Karpas-422 (cell line): ENCODE results near the gene PLCB1. TPM values are rescaled to one million over a fixed set of nuclear protein-coding genes. Genes with fewer than 3 reads are reported as not detected.

Experiments used
- DNase-seq: peaks from one replicate; pipeline ENCODE4 v3.0.0-alpha.2; 2015
- H2AFZ ChIP-seq: fragments of 200-600 bp; sonication (generic); 2 replicates; pipeline ENCODE4 v1.6.1; 2014; ENCODE audit warnings: antibody characterized with exemption, low read length, mixed read lengths
- H3K27ac ChIP-seq: fragments of 200-600 bp; sonication (generic); 2 replicates; pipeline ENCODE4 v1.5.1; 2014; ENCODE audit warnings: mild to moderate bottlenecking, low read length, moderate library complexity
- H3K27me3 ChIP-seq: fragments of 200-600 bp; sonication (generic); 2 replicates; pipeline ENCODE4 v1.6.1; 2014; ENCODE audit warnings: low read length, mixed read lengths
- H3K36me3 ChIP-seq: fragments of 200-600 bp; sonication (generic); 2 replicates; pipeline ENCODE4 v1.6.1; 2014; ENCODE audit warnings: low read length, mixed read lengths; ENCODE audit not compliant: insufficient read depth
- H3K4me1 ChIP-seq: fragments of 200-600 bp; sonication (generic); 2 replicates; pipeline ENCODE4 v1.6.1; 2014; ENCODE audit warnings: mild to moderate bottlenecking, low read length, mixed read lengths
- H3K4me2 ChIP-seq: fragments of 200-600 bp; sonication (generic); 2 replicates; pipeline ENCODE4 v1.6.1; 2014; ENCODE audit warnings: low read length, low read depth, mild to moderate bottlenecking; ENCODE audit not compliant: poor library complexity, severe bottlenecking
- H3K4me3 ChIP-seq: fragments of 200-600 bp; sonication (generic); 2 replicates; pipeline ENCODE4 v1.5.1; 2014; ENCODE audit warnings: mild to moderate bottlenecking, antibody characterized with exemption, low read length, mixed read lengths
- H3K79me2 ChIP-seq: fragments of 200-600 bp; sonication (generic); 2 replicates; pipeline ENCODE4 v1.6.1; 2014; ENCODE audit warnings: mild to moderate bottlenecking, low read length, mixed read lengths
- H3K9ac ChIP-seq: fragments of 200-600 bp; sonication (generic); 2 replicates; pipeline ENCODE4 v1.6.0; 2014; ENCODE audit warnings: low read length
- H3K9me2 ChIP-seq: fragments of 200-600 bp; sonication (generic), shearing (Covaris generic); replicated peaks from 2 replicates; pipeline ENCODE4 v1.6.0; 2014; ENCODE audit warnings: mild to moderate bottlenecking, low read length, moderate library complexity; ENCODE audit not compliant: insufficient read depth
- H3K9me3 ChIP-seq: fragments of 300-700, 200-600 bp; sonication (generic); 2 replicates; pipeline ENCODE4 v1.6.1; 2014; ENCODE audit warnings: low read length, mixed read lengths
- H4K20me1 ChIP-seq: fragments of 200-600 bp; sonication (generic); 2 replicates; pipeline ENCODE4 v1.6.1; 2014; ENCODE audit warnings: mild to moderate bottlenecking, antibody characterized with exemption, low read length, low read depth; ENCODE audit not compliant: insufficient read depth
- total RNA-seq: library from RNA; depleted of rRNA; stranded (reverse); fragments of >200 nt; shearing (Covaris generic); gene quantifications from 2 replicates; pipeline ENCODE4 v1.2.3, GENCODE V29; 2014; ENCODE audit warnings: low replicate concordance

The PLCB1 gene
- total RNA-seq, 1 experiment from 2014 or later = 0.82 TPM

GRCh38 chr20:8400486-8400885 is 268.4 kb downstream of the PLCB1 start:
- H3K4me3 ChIP-seq = peak overlapping the region; percentile 39; the same call in 1 of the 2 replicates
- H3K27me3 ChIP-seq = no peaks in the 10 kb centered on the region
- no peaks in the 10 kb centered on the region for H3K79me2 ChIP-seq
- peaks cover 29% of the 10 kb centered on the region for H3K4me1 ChIP-seq
- no peaks in the 10 kb centered on the region for H4K20me1 ChIP-seq
- H3K36me3 ChIP-seq = no peaks in the 10 kb centered on the region
- no peaks in the 10 kb centered on the region; the same call in 1 of the 2 replicates for H3K9me2 ChIP-seq
- peak overlapping the region; percentile 71 for H3K4me2 ChIP-seq
- H3K9me3 ChIP-seq = no peaks in the 10 kb centered on the region
- no peak overlapping the region for H3K9ac ChIP-seq
- H3K27ac ChIP-seq = peak overlapping the region; percentile 44
- H2AFZ ChIP-seq = no peak overlapping the region
- no peak for DNase-seq

GRCh38 chr20:8401556-8401955 is 269.5 kb downstream of the PLCB1 start:
- Histone ChIP-seq H3K9ac (no peak overlapping the region), H3K4me2 (no peak overlapping the region), H3K4me1 (peaks cover 29% of the 10 kb centered on the region), H3K36me3 (no peaks in the 10 kb centered on the region), H3K27me3 (no peaks in the 10 kb centered on the region), H3K4me3 (no peak overlapping the region), H3K9me2 (no peaks in the 10 kb centered on the region; the same call in 1 of the 2 replicates), H3K27ac (no peak overlapping the region), H3K9me3 (no peaks in the 10 kb centered on the region), H4K20me1 (no peaks in the 10 kb centered on the region), H3K79me2 (no peaks in the 10 kb centered on the region), H2AFZ (no peak overlapping the region)
- DNase-seq = no peak

GRCh38 chr20:8402798-8403197 is 270.7 kb downstream of the PLCB1 start:
- no peak overlapping the region for H3K27ac ChIP-seq

GRCh38 chr20:8404912-8405635 is 273.0 kb downstream of the PLCB1 start:
- no peaks in the 10 kb centered on the region for H3K79me2 ChIP-seq
- no peak overlapping the region for H3K4me3 ChIP-seq
- H3K36me3 ChIP-seq = no peaks in the 10 kb centered on the region
- no peaks in the 10 kb centered on the region for H4K20me1 ChIP-seq
- DNase-seq = no peak
- H2AFZ ChIP-seq = no peak overlapping the region
- no peak overlapping the region for H3K4me2 ChIP-seq
- H3K27me3 ChIP-seq = 0 out of 2 replicates have a peak, but pooled peaks cover 3% of the 10 kb centered on the region
- H3K9me2 ChIP-seq = no peaks in the 10 kb centered on the region; the same call in 1 of the 2 replicates
- H3K27ac ChIP-seq = no peak overlapping the region
- H3K4me1 ChIP-seq = peaks cover 24% of the 10 kb centered on the region
- H3K9me3 ChIP-seq = no peaks in the 10 kb centered on the region; the same call in 1 of the 2 replicates
- H3K9ac ChIP-seq = no peak overlapping the region

More at GRCh38 chr20:8402798-8403197, 270.7 kb downstream of the PLCB1 start:
- no peaks in the 10 kb centered on the region; the same call in 1 of the 2 replicates for H3K9me3 ChIP-seq
- H3K36me3 ChIP-seq = no peaks in the 10 kb centered on the region
- H3K4me3 ChIP-seq = no peak overlapping the region
- H3K4me1 ChIP-seq = peaks cover 29% of the 10 kb centered on the region
- H3K9me2 ChIP-seq = no peaks in the 10 kb centered on the region; the same call in 1 of the 2 replicates
- no peak overlapping the region for H3K9ac ChIP-seq
- DNase-seq = no peak
- no peaks in the 10 kb centered on the region for H4K20me1 ChIP-seq
- H3K79me2 ChIP-seq = no peaks in the 10 kb centered on the region
- H3K27me3 ChIP-seq = 0 out of 2 replicates have a peak, but pooled peaks cover 3% of the 10 kb centered on the region
- no peak overlapping the region for H2AFZ ChIP-seq
- H3K4me2 ChIP-seq = no peak overlapping the region

- H4K20me1 ChIP-seq = no peaks in the 10 kb centered on the region
- 0 out of 2 replicates have a peak, but pooled peaks cover 3% of the 10 kb centered on the region for H3K27me3 ChIP-seq
- no peak for DNase-seq
- H3K9me2 ChIP-seq = no peaks in the 10 kb centered on the region; the same call in 1 of the 2 replicates
- no peak overlapping the region for H2AFZ ChIP-seq
- H3K27ac ChIP-seq = no peak overlapping the region
- no peak overlapping the region for H3K4me3 ChIP-seq
- no peak overlapping the region for H3K9ac ChIP-seq
- H3K79me2 ChIP-seq = no peaks in the 10 kb centered on the region
- H3K9me3 ChIP-seq = no peaks in the 10 kb centered on the region; the same call in 1 of the 2 replicates
- no peaks in the 10 kb centered on the region for H3K36me3 ChIP-seq
- H3K4me2 ChIP-seq = no peak overlapping the region
- H3K4me1 ChIP-seq = peaks cover 11% of the 10 kb centered on the region
Measured at GRCh38 chr20:8406391-8406790, 274.3 kb downstream of the PLCB1 start.

- no peaks in the 10 kb centered on the region for H3K36me3 ChIP-seq
- 0 out of 2 replicates have a peak, but pooled peaks cover 3% of the 10 kb centered on the region for H3K27me3 ChIP-seq
- no peaks in the 10 kb centered on the region; the same call in 1 of the 2 replicates for H3K9me3 ChIP-seq
- no peak overlapping the region for H3K9ac ChIP-seq
- no peaks in the 10 kb centered on the region for H3K9me2 ChIP-seq
- peaks cover 7% of the 10 kb centered on the region for H3K4me1 ChIP-seq
- H3K79me2 ChIP-seq = no peaks in the 10 kb centered on the region
- H2AFZ ChIP-seq = no peak overlapping the region
- no peaks in the 10 kb centered on the region for H4K20me1 ChIP-seq
- H3K4me2 ChIP-seq = no peak overlapping the region
- H3K27ac ChIP-seq = no peak overlapping the region
- no peak overlapping the region for H3K4me3 ChIP-seq
- DNase-seq = no peak
Measured at GRCh38 chr20:8408587-8409307, 276.7 kb downstream of the PLCB1 start.

GRCh38 chr20:8413691-8414090 is 281.6 kb downstream of the PLCB1 start:
- no peak for DNase-seq

GRCh38 chr20:8414586-8415274 is 282.7 kb downstream of the PLCB1 start:
- no peak for DNase-seq
- no peaks in the 10 kb centered on the region for H4K20me1 ChIP-seq
- no peak overlapping the region for H3K4me3 ChIP-seq
- no peaks in the 10 kb centered on the region for H3K9me2 ChIP-seq
- no peak overlapping the region for H3K4me2 ChIP-seq
- H3K27me3 ChIP-seq = no peaks in the 10 kb centered on the region
- no peaks in the 10 kb centered on the region for H3K79me2 ChIP-seq
- H3K9me3 ChIP-seq = no peaks in the 10 kb centered on the region
- H3K36me3 ChIP-seq = no peaks in the 10 kb centered on the region
- H3K9ac ChIP-seq = no peak overlapping the region
- H3K27ac ChIP-seq = no peak overlapping the region
- no peak overlapping the region for H2AFZ ChIP-seq
- H3K4me1 ChIP-seq = no peaks in the 10 kb centered on the region

More at GRCh38 chr20:8413691-8414090, 281.6 kb downstream of the PLCB1 start:
- no peaks in the 10 kb centered on the region for H3K9me3 ChIP-seq
- no peaks in the 10 kb centered on the region for H4K20me1 ChIP-seq
- no peaks in the 10 kb centered on the region for H3K9me2 ChIP-seq
- H3K27me3 ChIP-seq = no peaks in the 10 kb centered on the region
- H2AFZ ChIP-seq = no peak overlapping the region
- no peak overlapping the region for H3K27ac ChIP-seq
- H3K9ac ChIP-seq = no peak overlapping the region
- no peak overlapping the region for H3K4me2 ChIP-seq
- no peaks in the 10 kb centered on the region for H3K79me2 ChIP-seq
- H3K4me1 ChIP-seq = no peaks in the 10 kb centered on the region
- H3K4me3 ChIP-seq = no peak overlapping the region
- no peaks in the 10 kb centered on the region for H3K36me3 ChIP-seq
